Activated CD8-positive, alpha-beta T cell treated with anti-CD3 and anti-CD28 coated beads for 36 hours (primary cell): Measurements from ENCODE around the gene TPH1. TPM values are rescaled to one million over a fixed set of nuclear protein-coding genes. Genes with fewer than 3 reads are reported as not detected.

Experiments used
- ATAC-seq: fragments of 200-7000 bp; cut with Tn5 transposase; one replicate; pipeline ENCODE4 v1.10.0; 2021; ENCODE audit warnings: mild to moderate bottlenecking, moderate library complexity
- CTCF ChIA-PET: fragments of 350-600 bp; sonication (Branson Sonifier 250); formaldehyde crosslinking; loops from one replicate; lab custom pipeline; 2021; ENCODE audit warnings: antibody characterized with exemption; lab: Charles Lee
- POLR2A ChIA-PET: fragments of 350-600 bp; sonication (Branson Sonifier 250); formaldehyde crosslinking; loops from one replicate; lab custom pipeline; 2021; ENCODE audit warnings: antibody characterized with exemption; lab: Charles Lee
- DNase-seq: peaks from one replicate; pipeline ENCODE4 v3.0.0-alpha.2; 2020
- H3K27ac Mint-ChIP-seq: one replicate; pipeline ENCODE4 v1.8.0; 2021; ENCODE audit warnings: mild to moderate bottlenecking, mixed read lengths
- H3K27me3 Mint-ChIP-seq: one replicate; pipeline ENCODE4 v1.8.0; 2021; ENCODE audit warnings: mixed read lengths
- H3K36me3 Mint-ChIP-seq: one replicate; pipeline ENCODE4 v1.8.0; 2021; ENCODE audit warnings: low read depth, mixed read lengths
- H3K4me1 Mint-ChIP-seq: one replicate; pipeline ENCODE4 v1.8.0; 2021; ENCODE audit warnings: low read depth, mixed read lengths
- H3K4me3 Mint-ChIP-seq: one replicate; pipeline ENCODE4 v1.8.0; 2021; ENCODE audit warnings: mild to moderate bottlenecking, moderate library complexity, mixed read lengths
- H3K9me3 Mint-ChIP-seq: one replicate; pipeline ENCODE4 v1.8.0; 2021; ENCODE audit warnings: mixed read lengths
- intact Hi-C: fragments of 100-400 bp; cut with micrococcal nuclease; formaldehyde crosslinking; loops from one replicate; pipeline ENCODE4 v1.10.0; 2022
- total RNA-seq, 2 experiments: library from RNA; stranded (reverse); gene quantifications; one replicate each; pipeline ENCODE4 v1.2.3, GENCODE V29; 2021
- TF ChIP-seq, protein P1 (sequence below): fragments of 200-600 bp; IDR thresholded peaks from one replicate; pipeline ENCODE4 v1.8.0; 2022; ENCODE audit warnings: antibody characterized with exemption, mild to moderate bottlenecking

TPH1 gene
- total RNA-seq, 2 experiments from 2014 or later = 0.18 to 0.23 TPM

DNA sequence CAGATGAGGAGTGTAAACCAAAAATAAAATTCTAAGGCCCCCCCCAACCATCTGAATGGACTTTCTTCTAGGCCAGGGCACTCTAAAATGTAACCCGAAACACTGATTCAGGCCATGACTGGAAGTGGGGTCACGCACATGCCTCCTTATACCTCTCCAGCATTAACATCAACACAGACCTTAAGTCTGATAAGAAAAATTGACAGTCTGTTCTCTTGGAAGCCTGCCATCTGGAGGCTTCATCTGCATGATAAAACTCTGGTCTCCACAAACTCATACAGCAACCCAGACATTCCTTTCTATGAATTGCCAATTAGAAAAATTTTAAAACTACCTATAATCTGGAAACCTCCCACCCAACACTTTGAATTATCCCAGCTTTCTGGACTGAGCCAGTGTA lies 29.3 kb downstream of the TPH1 start:
- H3K4me3 Mint-ChIP-seq = no peak overlapping the region
- no peak overlapping the region for H3K27ac Mint-ChIP-seq
- no peak for DNase-seq
- no peaks in the 10 kb centered on the region for H3K27me3 Mint-ChIP-seq
- no peaks in the 10 kb centered on the region for H3K36me3 Mint-ChIP-seq
- ATAC-seq = no peak
- intact Hi-C loops = loop anchor here (10.0 kb wide), 1 partner anchor 368 kb away; no protein-coding TSS in a partner anchor
- CTCF ChIA-PET = no interaction called here
- POLR2A ChIA-PET = interaction anchor here (0.6 kb wide), 1 partner anchor 939 kb away, joined by 3 read pairs; no protein-coding TSS in a partner anchor
- TF ChIP-seq, protein P1, sequence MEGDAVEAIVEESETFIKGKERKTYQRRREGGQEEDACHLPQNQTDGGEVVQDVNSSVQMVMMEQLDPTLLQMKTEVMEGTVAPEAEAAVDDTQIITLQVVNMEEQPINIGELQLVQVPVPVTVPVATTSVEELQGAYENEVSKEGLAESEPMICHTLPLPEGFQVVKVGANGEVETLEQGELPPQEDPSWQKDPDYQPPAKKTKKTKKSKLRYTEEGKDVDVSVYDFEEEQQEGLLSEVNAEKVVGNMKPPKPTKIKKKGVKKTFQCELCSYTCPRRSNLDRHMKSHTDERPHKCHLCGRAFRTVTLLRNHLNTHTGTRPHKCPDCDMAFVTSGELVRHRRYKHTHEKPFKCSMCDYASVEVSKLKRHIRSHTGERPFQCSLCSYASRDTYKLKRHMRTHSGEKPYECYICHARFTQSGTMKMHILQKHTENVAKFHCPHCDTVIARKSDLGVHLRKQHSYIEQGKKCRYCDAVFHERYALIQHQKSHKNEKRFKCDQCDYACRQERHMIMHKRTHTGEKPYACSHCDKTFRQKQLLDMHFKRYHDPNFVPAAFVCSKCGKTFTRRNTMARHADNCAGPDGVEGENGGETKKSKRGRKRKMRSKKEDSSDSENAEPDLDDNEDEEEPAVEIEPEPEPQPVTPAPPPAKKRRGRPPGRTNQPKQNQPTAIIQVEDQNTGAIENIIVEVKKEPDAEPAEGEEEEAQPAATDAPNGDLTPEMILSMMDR = no peak
- peaks cover 28% of the 10 kb centered on the region for H3K4me1 Mint-ChIP-seq
- H3K9me3 Mint-ChIP-seq = no peaks in the 10 kb centered on the region

DNA sequence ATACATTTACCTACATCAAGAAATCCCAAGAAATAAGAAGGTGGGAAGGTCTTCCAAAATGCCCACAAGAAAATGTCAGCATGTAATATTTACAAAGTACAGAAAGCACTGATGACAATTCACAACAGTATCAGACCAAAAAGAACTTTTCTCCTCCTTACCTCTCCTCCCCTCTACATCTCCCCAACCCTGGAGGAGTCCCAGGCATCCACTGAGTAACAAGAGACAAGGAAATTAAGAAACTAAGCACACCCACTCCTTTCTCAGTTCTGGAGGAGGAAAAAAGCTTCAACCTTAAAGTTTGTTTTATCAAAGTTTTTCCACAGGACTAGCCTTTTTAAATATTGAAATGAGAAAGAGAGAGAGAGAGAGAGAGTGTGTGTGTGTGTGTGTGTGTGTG lies 31.2 kb downstream of the TPH1 start:
- intact Hi-C loops = loop anchor here (5.0 to 10.0 kb wide), 2 partner anchors 92 to 370 kb away; partner anchors contain the start of gene SAAL1
- peak overlapping the region; percentile 92 for H3K4me3 Mint-ChIP-seq
- no peaks in the 10 kb centered on the region for H3K27me3 Mint-ChIP-seq
- DNase-seq = no peak
- no peaks in the 10 kb centered on the region for H3K9me3 Mint-ChIP-seq
- ATAC-seq = no peak
- H3K4me1 Mint-ChIP-seq = peaks cover 41% of the 10 kb centered on the region
- ChIA-PET CTCF (interaction anchor here (1.0 to 1.5 kb wide), 2 partner anchors 91 to 750 kb away, joined by 3 to 4 read pairs; partner anchors contain the start of gene SAAL1), POLR2A (interaction anchor here (1.0 kb wide), 1 partner anchor 84 kb away, joined by 3 read pairs; no protein-coding TSS in a partner anchor)
- TF ChIP-seq, protein P1 = no peak
- no peaks in the 10 kb centered on the region for H3K36me3 Mint-ChIP-seq
- peak overlapping the region; percentile 53 for H3K27ac Mint-ChIP-seq

DNA sequence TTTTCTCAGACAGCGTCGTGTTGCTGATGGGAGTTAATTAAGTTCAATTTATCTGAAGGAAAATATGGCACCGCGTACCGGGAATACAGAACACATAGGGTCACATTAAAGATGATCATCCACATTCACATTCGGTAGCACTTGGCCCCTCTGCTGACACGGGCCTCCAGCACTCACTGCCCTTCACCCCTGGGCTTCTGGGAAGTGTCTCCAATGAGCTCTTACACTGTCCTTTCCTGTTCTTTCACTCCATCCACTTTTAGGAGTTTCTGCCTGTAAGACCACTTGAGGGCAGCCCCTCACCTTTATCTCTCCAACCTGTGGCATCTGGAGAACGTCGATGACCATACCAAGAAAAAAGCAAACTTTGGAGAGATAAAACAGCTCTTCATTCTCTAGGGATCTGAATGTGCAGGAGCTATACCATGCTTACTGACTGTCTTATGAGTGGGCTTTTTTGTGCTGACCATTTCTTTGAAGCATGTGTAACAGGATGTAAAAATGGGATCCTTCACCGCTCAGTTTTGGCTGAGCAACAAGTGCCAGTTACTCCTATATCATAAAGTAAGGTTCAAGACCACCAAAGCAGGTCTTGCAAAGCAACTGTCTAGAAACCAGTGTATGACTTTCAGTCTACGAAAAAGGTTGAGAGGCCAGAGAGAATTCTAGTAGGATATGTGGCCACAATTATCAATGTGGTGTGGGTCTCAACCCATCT lies 32.1 kb downstream of the TPH1 start:
- ATAC-seq = no peak

DNA sequence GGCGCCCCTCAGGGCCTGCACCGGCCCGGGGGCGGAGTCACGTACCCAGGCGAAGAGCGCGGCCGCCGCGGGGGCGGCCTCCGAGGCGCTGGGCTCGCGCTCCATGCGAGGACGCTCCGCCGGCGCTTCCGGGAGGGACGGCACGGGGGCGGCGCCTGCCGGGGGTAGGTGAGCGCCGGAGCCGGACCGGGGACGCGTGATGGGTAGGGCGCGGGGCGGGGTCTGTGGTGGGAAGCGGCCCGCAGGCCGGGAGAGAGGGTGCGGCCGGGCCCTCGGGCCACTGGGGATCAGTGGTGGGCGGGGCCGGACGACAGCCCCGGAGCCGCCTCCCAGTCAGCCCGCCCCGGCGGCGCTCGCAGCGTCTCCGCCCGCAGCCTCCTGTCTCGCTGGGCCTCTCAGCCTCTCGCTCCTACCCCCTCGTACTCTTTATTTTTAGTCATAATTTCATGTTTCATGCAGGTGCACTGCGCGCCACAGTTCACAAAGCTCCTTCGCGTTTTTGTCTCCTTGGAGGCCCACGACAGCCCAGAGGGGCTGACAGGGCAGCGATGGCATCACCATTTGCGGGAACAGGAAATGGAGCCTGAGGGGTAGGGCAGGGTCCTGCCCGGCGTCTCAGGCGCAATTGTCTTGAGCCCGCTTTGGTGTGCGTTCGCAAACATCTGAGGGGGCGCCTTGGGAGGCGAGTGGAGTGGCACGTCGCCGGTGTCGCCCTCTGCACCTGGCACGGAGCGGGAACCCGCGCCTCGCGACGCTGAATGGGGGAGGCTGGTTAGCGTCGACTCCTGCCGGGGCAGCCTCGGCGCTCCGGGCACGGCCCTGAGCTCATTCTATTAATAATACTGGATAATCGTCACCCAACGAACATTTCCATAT lies 32.9 kb downstream of the TPH1 start, which contains the start of gene SERGEF:
TSS of gene SERGEF (minus strand) at position 142 of the 876 bp plus-strand sequence. CDS start at position 105, 37 bp downstream.
- peak within 1 kb of the TSS; percentile 92 for H3K4me3 Mint-ChIP-seq
- peak; percentile 94 for ATAC-seq
- peak within 1 kb of the TSS; percentile 99 for H3K27ac Mint-ChIP-seq
- intact Hi-C loops = loop anchor here (5.0 to 10.0 kb wide), 2 partner anchors 94 to 372 kb away; partner anchors contain the start of gene SAAL1
- CTCF ChIA-PET = interaction anchor here (1.1 to 1.9 kb wide), 5 partner anchors 11 to 93 kb away, joined by 3 to 4 read pairs (median 4); partner anchors contain the start of gene SAAL1
- peaks cover 41% of the 10 kb centered on the region for H3K4me1 Mint-ChIP-seq
- H3K36me3 Mint-ChIP-seq = no peaks in the 10 kb centered on the region
- H3K27me3 Mint-ChIP-seq = no peaks in the 10 kb centered on the region
- POLR2A ChIA-PET = interaction anchor here (0.7 to 2.1 kb wide), 8 partner anchors 7 to 382 kb away, joined by 3 to 7 read pairs (median 4); partner anchors contain the start of genes GTF2H1, HPS5 and LDHA
- peak; percentile 94 for DNase-seq
- TF ChIP-seq, protein P1 = no peak
- no peaks in the 10 kb centered on the region for H3K9me3 Mint-ChIP-seq

More for the DNA sequence above, 32.1 kb downstream of the TPH1 start:
- intact Hi-C loops = loop anchor here (5.0 to 10.0 kb wide), 2 partner anchors 93 to 371 kb away; partner anchors contain the start of gene SAAL1
- TF ChIP-seq, protein P1 = no peak
- Mint-ChIP-seq H3K4me3 (peak overlapping the region; percentile 92), H3K27me3 (no peaks in the 10 kb centered on the region), H3K27ac (peak overlapping the region; percentile 99), H3K4me1 (peaks cover 41% of the 10 kb centered on the region), H3K36me3 (no peaks in the 10 kb centered on the region), H3K9me3 (no peaks in the 10 kb centered on the region)
- DNase-seq = peak; percentile 9
- ChIA-PET CTCF (interaction anchor here (1.0 to 1.9 kb wide), 4 partner anchors 10 to 750 kb away, joined by 3 to 4 read pairs (median 4); partner anchors contain the start of gene SAAL1), POLR2A (interaction anchor here (0.7 to 2.1 kb wide), 8 partner anchors 8 to 381 kb away, joined by 3 to 7 read pairs (median 4); partner anchors contain the start of genes GTF2H1, HPS5 and LDHA)
